Calu3 (cell line): ENCODE measurements around the gene CELA2A. TPM values are rescaled to one million over a fixed set of nuclear protein-coding genes. Genes with fewer than 3 reads are reported as not detected.
"Not testable (repeated sequence)": the region's sequence is repeated elsewhere in the genome, so short reads cannot be mapped to it uniquely, and the experiment has no call there.

Source experiments
- BruUV-seq: library from RNA; stranded (reverse); fragments of 400-500 nt; replicated peaks from 2 replicates; lab custom pipeline; 2021; lab: Mats Ljungman, UMichigan
- CTCF ChIA-PET: fragments of 300-600 bp; sonication (Branson Sonifier 250); formaldehyde crosslinking; loops from one replicate; lab custom pipeline; 2022; ENCODE audit warnings: antibody characterized with exemption; lab: Charles Lee
- DNase-seq: peaks from one replicate; pipeline ENCODE4 v3.0.0; 2022
- H3K27ac Mint-ChIP-seq: one replicate; pipeline ENCODE4 v1.8.0; 2022; ENCODE audit warnings: mixed read lengths; ENCODE audit not compliant: unreplicated experiment
- H3K27me3 Mint-ChIP-seq: one replicate; pipeline ENCODE4 v1.8.0; 2022; ENCODE audit warnings: mixed read lengths; ENCODE audit not compliant: unreplicated experiment
- H3K36me3 Mint-ChIP-seq: one replicate; pipeline ENCODE4 v1.8.0; 2022; ENCODE audit warnings: mild to moderate bottlenecking, moderate library complexity, mixed read lengths; ENCODE audit not compliant: insufficient read depth, unreplicated experiment
- H3K4me1 Mint-ChIP-seq: one replicate; pipeline ENCODE4 v1.8.0; 2022; ENCODE audit warnings: mild to moderate bottlenecking, low read depth, mixed read lengths; ENCODE audit not compliant: unreplicated experiment
- H3K4me3 Mint-ChIP-seq: one replicate; pipeline ENCODE4 v1.8.0; 2022; ENCODE audit warnings: mild to moderate bottlenecking, low read depth, moderate library complexity, mixed read lengths; ENCODE audit not compliant: unreplicated experiment
- H3K9me3 Mint-ChIP-seq: one replicate; pipeline ENCODE4 v1.8.0; 2022; ENCODE audit warnings: low read depth, mixed read lengths; ENCODE audit not compliant: unreplicated experiment
- CTCF ChIP-seq: fragments of 200-600 bp; IDR thresholded peaks from one replicate; pipeline ENCODE4 v1.8.0; 2022; ENCODE audit warnings: antibody characterized with exemption; ENCODE audit not compliant: unreplicated experiment
- intact Hi-C: fragments of 100-400 bp; cut with micrococcal nuclease; formaldehyde crosslinking; loops from one replicate; pipeline ENCODE4 v1.10.0; 2022; ENCODE audit not compliant: unreplicated experiment
- total RNA-seq: library from RNA; stranded (reverse); gene quantifications from 2 replicates; pipeline ENCODE4 v1.2.3, GENCODE V29; 2022

Gene CELA2A
- total RNA-seq, 1 experiment from 2014 or later = not detected

GRCh38 chr1:15488371-15488770 lies 31.8 kb downstream of the CELA2A start:
- Mint-ChIP-seq H3K36me3 (no peaks in the 10 kb centered on the region), H3K4me1 (no peaks in the 10 kb centered on the region), H3K27me3 (no peaks in the 10 kb centered on the region), H3K27ac (no peak overlapping the region), H3K4me3 (no peak overlapping the region), H3K9me3 (no peaks in the 10 kb centered on the region)
- intact Hi-C loops = no loop called here
- no peak for DNase-seq
- TF ChIP-seq CTCF = no peak
- CTCF ChIA-PET = no interaction called here
- no TSS peak for BruUV-seq

DNA sequence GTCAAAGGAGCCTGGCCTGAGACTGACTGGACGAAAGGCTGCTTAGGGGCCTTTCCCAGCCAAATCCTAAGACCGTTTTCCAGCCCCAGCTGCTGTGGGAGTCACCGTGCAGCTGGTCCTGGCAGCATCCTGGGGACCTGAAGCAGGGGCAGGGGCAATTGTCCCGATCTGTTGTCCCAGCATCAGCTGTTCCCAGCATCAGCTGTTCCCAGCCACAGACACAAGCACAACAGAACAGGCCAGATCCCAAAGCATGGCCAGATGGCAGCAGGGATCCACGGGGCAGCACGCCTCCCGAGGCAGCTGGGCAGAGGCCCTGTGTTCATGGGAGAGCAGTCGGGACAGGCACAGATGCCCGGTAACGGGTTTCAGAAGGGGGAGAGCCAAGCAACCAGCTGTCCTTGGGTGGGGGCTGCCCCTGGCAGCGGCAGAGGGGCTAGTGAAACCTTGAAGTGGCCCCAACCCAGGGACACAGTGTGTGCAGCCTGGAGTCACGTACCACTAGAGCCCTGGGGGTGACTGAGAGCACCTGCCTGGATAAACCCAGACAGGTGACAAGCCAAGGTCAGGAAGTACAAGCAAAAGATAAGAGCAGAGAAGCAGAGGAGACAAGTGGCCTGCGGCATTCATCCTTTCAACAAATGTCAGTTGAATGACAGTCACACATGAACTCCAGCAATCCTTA lies 32.7 kb downstream of the CELA2A start:
- H3K9me3 Mint-ChIP-seq = no peaks in the 10 kb centered on the region
- intact Hi-C loops = no loop called here
- BruUV-seq = no TSS peak
- CTCF ChIA-PET = no interaction called here
- TF ChIP-seq CTCF = no peak
- H3K4me1 Mint-ChIP-seq = no peaks in the 10 kb centered on the region
- H3K4me3 Mint-ChIP-seq = no peak overlapping the region
- no peaks in the 10 kb centered on the region for H3K36me3 Mint-ChIP-seq
- no peaks in the 10 kb centered on the region for H3K27me3 Mint-ChIP-seq
- H3K27ac Mint-ChIP-seq = no peak overlapping the region
- no peak for DNase-seq

DNA sequence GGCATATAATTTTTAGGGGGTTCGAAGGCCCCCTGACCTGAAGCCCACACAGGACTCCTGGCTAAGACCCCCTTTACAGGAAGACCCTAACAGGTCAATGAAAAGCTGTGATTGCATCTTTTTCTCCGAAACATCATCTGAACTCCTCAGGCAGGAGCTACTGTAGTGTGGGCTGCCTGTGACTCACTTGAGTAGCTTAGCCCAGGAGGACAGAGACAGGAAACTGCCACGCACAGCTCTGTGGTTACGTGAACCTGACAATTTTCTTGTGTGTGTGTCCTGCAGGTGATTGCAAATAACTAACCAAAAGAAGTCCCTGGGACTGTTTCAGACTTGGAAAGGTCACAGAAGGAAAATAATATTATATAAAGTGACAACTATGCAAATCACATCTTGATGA lies 34.5 kb downstream of the CELA2A start:
- H3K27ac Mint-ChIP-seq, H3K36me3 Mint-ChIP-seq, H3K27me3 Mint-ChIP-seq, H3K4me3 Mint-ChIP-seq, BruUV-seq, H3K9me3 Mint-ChIP-seq, DNase-seq, CTCF ChIA-PET, H3K4me1 Mint-ChIP-seq, intact Hi-C loops: not testable (repeated sequence)

- CTCF ChIA-PET = no interaction called here
- intact Hi-C loops = no loop called here
- no peak for DNase-seq
- BruUV-seq = no TSS peak
- TF ChIP-seq CTCF = no peak
- Mint-ChIP-seq H3K4me1 (no peaks in the 10 kb centered on the region), H3K27ac (no peak overlapping the region), H3K36me3 (no peaks in the 10 kb centered on the region), H3K4me3 (no peak overlapping the region), H3K27me3 (no peaks in the 10 kb centered on the region), H3K9me3 (no peaks in the 10 kb centered on the region)
Measured at GRCh38 chr1:15492596-15492995, 36.1 kb downstream of the CELA2A start.

DNA sequence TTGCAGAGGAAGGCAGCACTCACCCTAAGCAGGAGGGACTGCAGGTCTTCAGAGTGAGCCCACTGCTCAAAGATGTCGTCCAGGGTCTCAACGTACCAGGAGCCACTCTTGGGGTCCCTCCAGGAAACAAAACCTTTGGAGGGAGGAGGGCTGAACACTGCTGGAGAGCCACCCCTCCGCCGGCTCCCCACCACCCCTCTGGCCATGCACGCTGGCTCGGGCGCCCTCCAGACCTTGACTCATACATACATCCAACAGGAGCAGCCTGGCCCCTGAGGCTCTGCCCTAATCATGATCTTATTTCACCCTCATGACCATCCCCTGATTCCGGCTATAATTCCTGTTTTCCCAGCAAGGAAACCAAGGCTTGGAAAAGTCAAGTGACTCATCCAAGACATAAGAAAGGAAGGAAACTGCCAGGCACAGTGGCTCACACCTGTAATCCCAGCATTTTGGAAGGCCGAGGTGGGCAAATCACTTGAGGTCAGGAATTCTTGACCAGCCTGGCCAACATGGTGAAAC lies 37.4 kb downstream of the CELA2A start:
- no peak for TF ChIP-seq CTCF
- CTCF ChIA-PET = no interaction called here
- no peak for DNase-seq
- no TSS peak for BruUV-seq
- H3K27me3 Mint-ChIP-seq = no peaks in the 10 kb centered on the region
- H3K27ac Mint-ChIP-seq = no peak overlapping the region
- no peaks in the 10 kb centered on the region for H3K4me1 Mint-ChIP-seq
- H3K4me3 Mint-ChIP-seq = no peak overlapping the region
- no peaks in the 10 kb centered on the region for H3K36me3 Mint-ChIP-seq
- intact Hi-C loops = no loop called here
- H3K9me3 Mint-ChIP-seq = no peaks in the 10 kb centered on the region
